ENCODE results near the gene TMEM86A. TPM values are rescaled to one million over a fixed set of nuclear protein-coding genes. Genes with fewer than 3 reads are reported as not detected.

Gene TMEM86A
- total and polyA plus RNA-seq, 2 donors (not counting 3 experiments of a cell fraction or from before 2014, with no cell fraction given): 2.1 to 2.6 TPM

DNA sequence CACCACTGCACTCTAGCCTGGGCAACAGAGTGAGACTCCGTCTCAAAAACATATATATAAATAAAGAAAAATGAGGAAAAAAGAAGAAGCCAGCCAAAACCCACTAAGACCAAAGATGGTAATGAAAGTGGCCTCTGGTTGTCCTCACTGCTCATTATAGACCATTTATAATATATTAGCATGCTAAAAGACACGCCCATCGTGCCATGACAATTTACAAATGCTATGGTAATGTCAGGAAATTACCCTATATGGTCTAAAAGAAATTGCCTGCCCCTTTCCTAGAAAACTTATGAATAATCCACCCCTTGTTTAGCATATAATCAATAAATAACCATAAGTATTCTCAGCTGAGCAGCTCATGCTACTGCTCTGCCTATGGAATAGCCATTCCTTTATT, 16.1 kb upstream of the TMEM86A start:
- dilution Hi-C loops (cut with MboI; ENCODE audit: extremely low pct_ligation_motif_present, low sequenced_read_pairs) (no loop called here), intact Hi-C loops (cut with micrococcal nuclease) (no loop called here)
- H3K9me1 ChIP-seq (replicated peaks; ENCODE audit: control insufficient read depth, extremely low read depth, insufficient read depth, low read length): no peaks in the 10 kb centered on the region
- H3K27ac ChIP-seq (ENCODE audit: insufficient read depth, low read depth, low read length): no peak overlapping the region
- FAIRE-seq (no peak), DNase-seq (ENCODE audit: low read depth, low spot score) (no peak)
- H3K27me3 ChIP-seq (ENCODE audit: control insufficient read depth in 2 of 2, insufficient read depth in 2 of 2, low read length in 2 of 2): peaks cover 0 to 2% of the 10 kb centered on the region in 2 experiments
- H3K79me2 ChIP-seq (ENCODE audit: control insufficient read depth, insufficient read depth, low read length): no peaks in the 10 kb centered on the region
- POLR2A ChIA-PET: no interaction called here
- H4K20me1 ChIP-seq (replicated peaks; ENCODE audit: control insufficient read depth, extremely low read depth, insufficient read depth, low read length): no peaks in the 10 kb centered on the region
- CTCF ChIA-PET: no interaction called here
- TF ChIP-seq, protein P1, sequence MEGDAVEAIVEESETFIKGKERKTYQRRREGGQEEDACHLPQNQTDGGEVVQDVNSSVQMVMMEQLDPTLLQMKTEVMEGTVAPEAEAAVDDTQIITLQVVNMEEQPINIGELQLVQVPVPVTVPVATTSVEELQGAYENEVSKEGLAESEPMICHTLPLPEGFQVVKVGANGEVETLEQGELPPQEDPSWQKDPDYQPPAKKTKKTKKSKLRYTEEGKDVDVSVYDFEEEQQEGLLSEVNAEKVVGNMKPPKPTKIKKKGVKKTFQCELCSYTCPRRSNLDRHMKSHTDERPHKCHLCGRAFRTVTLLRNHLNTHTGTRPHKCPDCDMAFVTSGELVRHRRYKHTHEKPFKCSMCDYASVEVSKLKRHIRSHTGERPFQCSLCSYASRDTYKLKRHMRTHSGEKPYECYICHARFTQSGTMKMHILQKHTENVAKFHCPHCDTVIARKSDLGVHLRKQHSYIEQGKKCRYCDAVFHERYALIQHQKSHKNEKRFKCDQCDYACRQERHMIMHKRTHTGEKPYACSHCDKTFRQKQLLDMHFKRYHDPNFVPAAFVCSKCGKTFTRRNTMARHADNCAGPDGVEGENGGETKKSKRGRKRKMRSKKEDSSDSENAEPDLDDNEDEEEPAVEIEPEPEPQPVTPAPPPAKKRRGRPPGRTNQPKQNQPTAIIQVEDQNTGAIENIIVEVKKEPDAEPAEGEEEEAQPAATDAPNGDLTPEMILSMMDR (IDR thresholded peaks at IDR 0.05; ENCODE audit: extremely low read depth in 1 of 2, insufficient read depth in 1 of 2, low read depth in 1 of 2, low read length in 2 of 2): no peak
- TF ChIP-seq POLR2A (IDR thresholded peaks at IDR 0.05; ENCODE audit: low read depth, low read length): no peak
- no peak for TF ChIP-seq JUN (IDR thresholded peaks at IDR 0.05; ENCODE audit: borderline replicate concordance, insufficient read depth, insufficient read length, low read depth)
- TF ChIP-seq POLR2AphosphoS5 (IDR thresholded peaks at IDR 0.05; ENCODE audit: insufficient read depth, low read depth, low read length): no peak
- TF ChIP-seq MYC (IDR thresholded peaks at IDR 0.05; ENCODE audit: low read depth, low read length): no peak
- no peak for TF ChIP-seq GATA2 (IDR thresholded peaks at IDR 0.05; ENCODE audit: insufficient read depth, insufficient read length, low read depth, low read length)
- TF ChIP-seq, protein P2, sequence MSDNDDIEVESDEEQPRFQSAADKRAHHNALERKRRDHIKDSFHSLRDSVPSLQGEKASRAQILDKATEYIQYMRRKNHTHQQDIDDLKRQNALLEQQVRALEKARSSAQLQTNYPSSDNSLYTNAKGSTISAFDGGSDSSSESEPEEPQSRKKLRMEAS (IDR thresholded peaks at IDR 0.05; ENCODE audit: insufficient read depth, insufficient read length): no peak
- no peak for TF ChIP-seq FOS (IDR thresholded peaks at IDR 0.05; ENCODE audit: borderline replicate concordance, insufficient read depth, low read length)
- no peak for TF ChIP-seq EZH2 (IDR thresholded peaks at IDR 0.05; ENCODE audit: borderline replicate concordance, low read depth, low read length, severe bottlenecking)
- H3K4me1 ChIP-seq (ENCODE audit: control insufficient read depth, extremely low read depth, insufficient read depth, low read length): no peaks in the 10 kb centered on the region
- no peak overlapping the region for H3K4me2 ChIP-seq (ENCODE audit: insufficient read depth, low read length)
- H3K9ac ChIP-seq (replicated peaks; ENCODE audit: extremely low read depth, insufficient read depth, low read length): no peak overlapping the region
- H3K36me3 ChIP-seq (ENCODE audit: control insufficient read depth in 2 of 2, extremely low read depth in 1 of 2, insufficient read depth in 2 of 2, low read length in 2 of 2): no peaks in the 10 kb centered on the region
- no TSS peak for BruUV-seq (replicated peaks)
- H3K9me3 ChIP-seq (replicated peaks; ENCODE audit: control insufficient read depth, insufficient read depth, low read length): no peaks in the 10 kb centered on the region
- H2AFZ ChIP-seq (ENCODE audit: low read depth, low read length): no peak overlapping the region
- H3K4me3 ChIP-seq (replicated peaks in 1 of 3; ENCODE audit: insufficient read depth in 1 of 3, low read depth in 1 of 3, low read length in 3 of 3): no peak overlapping the region

Data from endothelial cell of umbilical vein (primary cell).